Amygdala (tissue), 56 donors: ENCODE data around the gene PLA2R1.

Experiments used
- DNase-seq, 56 donors: peaks; one replicate each; lab custom pipeline; 2025; lab: John Stamatoyannopoulos, UW

PLA2R1 gene

GRCh38 chr2:159942146-159942545, 120.3 kb downstream of the PLA2R1 start:
- no peak for DNase-seq

- no peak for DNase-seq
Observed at GRCh38 chr2:159941729-159942128, 120.7 kb downstream of the PLA2R1 start.

GRCh38 chr2:159939946-159940345, 122.5 kb downstream of the PLA2R1 start:
- peak in 1 of 56 donors; percentile 7 for DNase-seq

GRCh38 chr2:159938395-159938794, 124.0 kb downstream of the PLA2R1 start:
- DNase-seq: no peak

GRCh38 chr2:159936471-159936870, 125.9 kb downstream of the PLA2R1 start:
- DNase-seq: no peak

- peak in 3 of 56 donors; percentile 1 to 10 (median 2) for DNase-seq
Observed at GRCh38 chr2:159933727-159934049, 128.7 kb downstream of the PLA2R1 start.

GRCh38 chr2:159933040-159933726, 129.2 kb downstream of the PLA2R1 start:
- no peak for DNase-seq

GRCh38 chr2:159926695-159927094, 135.7 kb downstream of the PLA2R1 start:
- no peak for DNase-seq

- DNase-seq: no peak
Observed at GRCh38 chr2:159925975-159926374, 136.4 kb downstream of the PLA2R1 start.

- DNase-seq: no peak
Observed at GRCh38 chr2:159922563-159922962, 139.9 kb downstream of the PLA2R1 start.

GRCh38 chr2:159921752-159922404, 140.5 kb downstream of the PLA2R1 start:
- DNase-seq: peak in 44 of 56 donors; percentile 2 to 75 (median 37)

GRCh38 chr2:159916511-159916910, 145.9 kb downstream of the PLA2R1 start:
- DNase-seq: no peak

- DNase-seq: no peak
Observed at GRCh38 chr2:159913900-159914299, 148.5 kb downstream of the PLA2R1 start.

GRCh38 chr2:159912580-159912979, 149.8 kb downstream of the PLA2R1 start:
- no peak for DNase-seq

- DNase-seq: no peak
Observed at GRCh38 chr2:159910951-159911350, 151.5 kb downstream of the PLA2R1 start.

- DNase-seq: no peak
Observed at GRCh38 chr2:159908623-159909022, 153.8 kb downstream of the PLA2R1 start.

GRCh38 chr2:159907909-159908308, 154.5 kb downstream of the PLA2R1 start:
- DNase-seq: no peak

- no peak for DNase-seq
Observed at GRCh38 chr2:159905926-159906714, 156.3 kb downstream of the PLA2R1 start.

GRCh38 chr2:159904959-159905305, 157.5 kb downstream of the PLA2R1 start:
- DNase-seq: peak in 15 of 56 donors; percentile 6 to 48 (median 27)

- peak in 12 of 56 donors; percentile 3 to 48 (median 28) for DNase-seq
Observed at GRCh38 chr2:159904127-159904958, 158.1 kb downstream of the PLA2R1 start, which contains the start of gene LY75. TSS of gene LY75 (minus strand) at chr2:159904756.
